ENCODE data around the gene ZNF74. TPM values are rescaled to one million over a fixed set of nuclear protein-coding genes. Genes with fewer than 3 reads are reported as not detected.
"Not testable (repeated sequence)": the region's sequence is repeated elsewhere in the genome, so short reads cannot be mapped to it uniquely, and the experiment has no call there.

Gene ZNF74
- total RNA-seq, 1 experiment from 2014 or later, result 6.1 TPM

GRCh38 chr22:20400606-20401375 is 6.8 kb downstream of the ZNF74 start:
- no peak for DNase-seq (ENCODE audit: low spot score)

DNA sequence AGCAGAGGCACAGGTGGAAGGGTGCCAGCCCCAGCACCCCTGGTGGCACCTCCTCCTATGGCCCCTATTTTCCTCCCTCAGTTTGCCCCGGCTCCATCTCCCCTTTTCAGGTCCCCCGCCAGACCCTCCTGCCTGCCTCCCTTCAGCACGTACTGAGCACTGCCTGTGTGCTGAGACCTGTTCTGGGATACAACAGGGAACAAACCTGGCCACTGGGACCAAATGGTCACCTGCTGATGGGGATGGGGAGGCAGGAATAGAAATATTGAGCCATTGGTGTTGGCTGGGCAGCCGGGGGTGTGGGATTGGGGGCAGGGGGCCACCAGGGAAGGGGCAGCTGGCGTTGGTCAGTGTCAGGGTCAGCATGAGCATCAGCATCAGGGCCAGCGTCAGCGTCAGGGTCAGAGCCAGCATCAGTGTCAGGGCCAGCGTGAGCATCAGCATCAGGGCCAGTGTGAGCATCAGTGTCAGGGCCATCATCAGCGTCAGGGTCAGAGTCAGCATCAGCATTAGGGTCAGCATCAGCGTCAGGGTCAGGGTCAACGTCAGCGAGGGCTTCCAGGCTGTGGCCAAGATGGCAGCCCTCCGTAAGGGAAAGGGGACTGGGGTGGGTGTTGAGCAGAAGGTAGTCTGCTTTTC is 7.5 kb downstream of the ZNF74 start:
- DNase-seq (ENCODE audit: low spot score), result no peak

GRCh38 chr22:20402960-20403778 is 9.2 kb downstream of the ZNF74 start:
- DNase-seq (ENCODE audit: low spot score), result no peak

DNA sequence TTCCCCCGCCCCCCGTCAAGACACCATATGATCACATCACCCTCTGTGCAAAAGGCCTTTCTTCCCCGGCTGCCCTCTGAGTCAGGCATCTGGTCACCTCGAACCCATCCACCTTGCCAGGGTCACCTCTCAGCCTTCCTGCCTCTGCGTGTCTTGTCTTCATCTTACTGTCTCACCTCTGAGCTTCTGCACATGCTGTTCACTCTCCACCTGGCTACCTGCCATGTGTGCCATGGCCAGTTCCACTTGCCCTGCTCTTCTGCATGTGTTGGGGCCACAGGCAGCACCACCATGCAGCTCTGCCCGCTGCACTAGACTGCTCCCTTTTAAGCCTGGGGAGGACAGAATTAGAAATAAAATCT is 9.8 kb downstream of the ZNF74 start:
- DNase-seq (ENCODE audit: low spot score), result no peak

DNA sequence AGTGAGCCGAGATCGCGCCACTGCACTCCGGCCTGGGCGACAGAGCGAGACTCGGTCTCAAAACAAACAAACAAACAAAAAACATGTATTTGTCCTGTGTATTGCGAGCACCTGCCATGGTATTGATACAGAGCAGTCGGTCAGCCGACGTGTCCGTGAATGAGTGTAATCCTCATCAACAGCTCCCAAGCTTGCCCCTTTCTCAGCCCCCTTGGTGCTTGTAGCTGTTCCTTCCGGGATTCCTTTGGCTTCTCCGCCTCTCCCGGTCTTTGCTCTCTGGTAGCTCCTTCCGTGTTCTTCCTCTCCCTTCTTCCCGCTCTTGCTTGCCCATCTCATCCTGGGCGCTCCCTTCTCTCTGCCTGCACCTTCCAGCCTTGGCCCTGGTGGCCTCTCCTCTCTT is 10.9 kb downstream of the ZNF74 start:
- no peak for DNase-seq (ENCODE audit: low spot score)

DNA sequence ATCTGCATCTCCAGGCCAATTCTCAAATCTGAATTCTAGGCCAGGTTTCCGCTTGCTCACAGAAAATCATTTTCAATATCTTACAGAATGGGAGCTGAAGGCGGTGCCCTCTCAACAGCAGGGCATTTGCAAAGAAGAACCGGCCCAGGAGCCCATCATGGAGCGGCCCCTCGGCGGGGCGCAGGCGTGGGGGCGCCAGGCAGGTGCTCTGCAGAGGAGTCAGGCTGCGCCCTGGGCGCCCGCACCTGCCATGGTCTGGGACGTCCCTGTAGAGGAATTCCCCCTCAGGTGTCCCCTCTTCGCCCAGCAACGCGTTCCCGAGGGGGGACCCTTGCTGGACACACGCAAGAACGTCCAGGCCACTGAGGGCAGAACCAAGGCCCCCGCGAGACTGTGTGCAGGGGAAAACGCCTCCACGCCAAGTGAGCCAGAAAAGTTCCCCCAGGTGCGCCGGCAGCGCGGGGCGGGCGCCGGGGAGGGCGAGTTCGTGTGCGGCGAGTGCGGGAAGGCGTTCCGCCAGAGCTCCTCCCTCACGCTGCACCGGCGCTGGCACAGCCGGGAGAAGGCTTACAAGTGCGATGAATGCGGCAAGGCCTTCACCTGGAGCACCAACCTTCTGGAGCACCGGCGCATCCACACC is 11.5 kb downstream of the ZNF74 start:
- no peak for DNase-seq (ENCODE audit: low spot score)

- DNase-seq (ENCODE audit: low spot score), result no peak
Measured at GRCh38 chr22:20405931-20406685, 12.2 kb downstream of the ZNF74 start.

DNA sequence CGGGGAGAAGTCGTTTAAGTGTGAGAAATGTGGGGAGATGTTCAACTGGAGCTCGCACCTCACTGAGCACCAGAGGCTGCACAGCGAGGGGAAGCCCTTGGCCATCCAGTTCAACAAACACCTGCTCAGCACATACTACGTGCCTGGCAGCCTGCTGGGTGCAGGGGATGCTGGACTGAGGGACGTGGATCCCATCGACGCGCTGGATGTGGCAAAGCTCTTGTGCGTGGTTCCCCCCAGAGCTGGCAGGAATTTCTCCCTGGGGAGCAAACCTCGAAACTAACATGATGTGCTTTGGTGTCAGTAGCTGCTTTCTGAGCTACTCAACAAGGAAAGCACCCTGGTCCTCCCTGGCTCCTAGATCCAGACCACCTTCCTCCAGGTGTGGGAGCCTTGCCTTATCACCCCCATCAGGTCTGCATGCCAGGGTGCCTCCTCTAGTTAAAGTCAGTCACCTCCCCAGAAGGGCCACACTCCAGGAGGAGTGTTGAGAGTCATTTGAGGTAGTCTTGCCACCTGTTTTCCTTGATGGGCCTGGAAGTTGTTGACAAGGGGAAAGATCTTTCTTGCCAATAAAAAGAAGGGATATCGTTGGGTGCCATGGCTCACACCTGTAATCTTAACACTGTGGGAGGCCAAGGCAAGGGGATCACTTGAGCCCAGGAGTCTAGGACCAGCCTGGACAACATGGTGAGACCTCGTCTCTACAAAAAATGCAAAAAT is 12.9 kb downstream of the ZNF74 start:
- DNase-seq (ENCODE audit: low spot score), result no peak

DNA sequence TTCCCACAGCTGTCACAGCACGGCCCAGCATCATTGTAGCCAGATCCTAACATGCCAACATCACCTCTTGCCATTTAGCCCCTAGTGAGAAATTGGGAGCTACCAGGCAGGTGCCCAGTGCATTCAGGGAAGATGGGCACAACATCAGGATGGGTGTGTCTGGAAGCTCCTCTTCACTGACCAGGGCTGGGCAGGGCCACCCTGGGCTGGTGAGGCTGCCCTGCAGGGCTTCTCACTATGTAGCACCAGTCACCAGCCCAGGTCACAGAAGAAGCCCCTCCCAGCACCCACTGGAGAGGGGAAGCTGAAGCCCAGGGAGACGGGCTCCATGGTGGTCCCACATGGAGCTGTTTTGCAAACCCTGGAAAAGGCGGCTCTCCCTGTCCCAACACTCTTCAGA is 13.9 kb downstream of the ZNF74 start:
- no peak for DNase-seq (ENCODE audit: low spot score)

- no peak for DNase-seq (ENCODE audit: low spot score)
Measured at GRCh38 chr22:20408891-20409290, 14.9 kb downstream of the ZNF74 start.

- DNase-seq (ENCODE audit: low spot score), result not testable (repeated sequence)
Measured at GRCh38 chr22:20409385-20409784, 15.4 kb downstream of the ZNF74 start.

DNA sequence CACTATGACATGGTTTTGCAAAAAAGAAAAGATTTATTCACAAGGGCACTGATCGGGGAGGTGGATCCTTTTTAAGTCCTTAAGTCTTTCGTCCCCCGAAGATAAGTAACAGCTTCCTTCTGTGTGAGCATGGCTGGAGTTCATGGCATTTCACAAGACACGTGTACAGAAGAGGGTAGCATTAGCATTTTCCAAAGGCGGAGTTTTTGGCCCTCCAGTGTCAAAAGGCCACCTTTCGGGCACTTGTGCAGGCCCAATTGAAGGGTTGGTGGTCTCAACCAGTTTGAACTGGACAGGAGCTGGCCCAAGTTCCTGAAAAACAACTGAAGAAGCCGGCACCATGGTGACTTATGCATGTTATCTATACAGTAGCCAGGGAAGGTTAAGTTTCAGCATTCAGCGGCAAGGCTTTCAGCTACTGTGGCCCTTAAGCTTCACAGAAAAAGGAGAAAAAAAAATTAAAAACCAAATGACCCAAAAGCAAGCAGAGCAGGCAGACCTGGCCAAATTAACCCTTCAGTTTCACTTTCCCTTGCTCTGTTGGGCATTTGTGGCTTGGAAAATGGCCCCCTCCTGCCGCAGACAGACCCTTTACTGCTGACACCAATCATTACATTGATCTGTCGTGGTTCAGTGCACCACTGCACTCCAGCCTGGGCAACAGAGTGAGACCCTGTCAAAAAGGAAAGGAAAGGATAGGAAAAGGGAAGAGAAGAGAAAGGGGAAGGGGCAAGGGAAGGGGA is 18.7 kb downstream of the ZNF74 start:
- no peak for DNase-seq (ENCODE audit: low spot score)

DNA sequence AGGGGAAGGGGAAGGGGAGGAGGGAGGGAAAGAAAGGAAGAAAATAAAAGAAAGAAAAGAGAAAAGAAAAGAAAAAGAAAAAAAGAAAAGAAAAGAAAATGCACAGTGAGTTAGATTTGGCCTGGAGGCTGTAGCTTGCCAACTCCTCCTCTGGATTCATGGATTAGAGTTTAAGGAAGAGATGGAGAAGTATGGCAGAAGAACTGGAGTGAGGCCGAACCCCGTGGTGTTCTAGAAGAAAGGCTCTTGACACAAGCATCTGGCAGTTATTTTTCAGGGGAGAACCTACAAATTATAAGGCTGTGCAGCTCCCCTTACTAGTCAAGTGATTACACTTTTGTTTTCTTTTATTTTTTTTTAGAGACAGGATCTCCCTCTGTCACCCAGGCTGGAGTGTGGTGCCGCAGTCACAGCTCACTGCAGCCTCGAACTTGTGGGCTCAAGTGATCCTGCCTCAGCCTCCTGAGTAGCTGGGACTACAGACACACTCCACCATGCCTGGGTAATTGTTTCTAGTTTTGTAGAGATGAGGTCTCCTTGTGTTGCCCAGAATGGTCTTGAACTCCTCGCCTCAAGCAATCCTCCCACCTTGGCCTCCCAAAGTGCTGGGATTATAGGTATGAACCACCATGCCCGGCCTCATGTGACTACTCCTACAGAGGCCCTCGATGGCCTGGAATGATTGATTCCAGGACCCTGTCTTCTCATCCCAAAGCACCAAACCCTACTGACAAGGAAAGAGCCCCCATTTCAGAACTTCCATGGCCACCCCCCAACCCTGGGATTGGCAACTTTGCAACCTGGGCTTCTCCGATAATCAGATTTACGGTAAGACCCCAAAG is 19.5 kb downstream of the ZNF74 start:
- no peak for DNase-seq (ENCODE audit: low spot score)

GRCh38 chr22:20414059-20414440 is 20.1 kb downstream of the ZNF74 start:
- DNase-seq (ENCODE audit: low spot score), result no peak

- no peak for DNase-seq (ENCODE audit: low spot score)
Measured at GRCh38 chr22:20414450-20414849, 20.5 kb downstream of the ZNF74 start.

- DNase-seq (ENCODE audit: low spot score), result not testable (repeated sequence)
Measured at GRCh38 chr22:20415241-20415640, 21.3 kb downstream of the ZNF74 start.

GRCh38 chr22:20415699-20416098 is 21.7 kb downstream of the ZNF74 start:
- not testable (repeated sequence) for DNase-seq (ENCODE audit: low spot score)

GRCh38 chr22:20418211-20418788 is 24.3 kb downstream of the ZNF74 start:
- DNase-seq (ENCODE audit: low spot score), result peak; percentile 34

- no peak for DNase-seq (ENCODE audit: low spot score)
Measured at GRCh38 chr22:20419664-20419951, 25.7 kb downstream of the ZNF74 start.

All from H4 (cell line).